CD4-positive, alpha-beta T cell (primary cell): ENCODE data around the gene MAP4. TPM values are rescaled to one million over a fixed set of nuclear protein-coding genes. Genes with fewer than 3 reads are reported as not detected.
"Not testable (repeated sequence)": the region's sequence is repeated elsewhere in the genome, so short reads cannot be mapped to it uniquely, and the experiment has no call there.

Experiments
- ATAC-seq: fragments of 200-7000 bp; cut with Tn5 transposase; one replicate; pipeline ENCODE4 v1.10.0; 2022; ENCODE audit warnings: mild to moderate bottlenecking; ENCODE audit not compliant: poor library complexity
- CTCF ChIA-PET: fragments of 350-600 bp; sonication (Branson Sonifier 250); formaldehyde crosslinking; loops from one replicate; lab custom pipeline; 2021; ENCODE audit warnings: antibody characterized with exemption, inconsistent platforms; lab: Charles Lee
- POLR2A ChIA-PET: fragments of 350-600 bp; sonication (Branson Sonifier 250); formaldehyde crosslinking; loops from one replicate; lab custom pipeline; 2021; ENCODE audit warnings: antibody characterized with exemption, inconsistent platforms; lab: Charles Lee
- DNase-seq, 14 experiments: peaks; one replicate each; pipeline ENCODE4 v3.0.0-alpha.2; 2013 to 2020; ENCODE audit warnings: mixed read lengths in 2 of 14
- H3K27ac ChIP-seq, 2 donors: one replicate each; pipeline versions ENCODE4 v1.5.1 to v1.7.0; 2013; ENCODE audit warnings: low read length in 2 of 2, low read depth in 1 of 2, mild to moderate bottlenecking in 1 of 2
- H3K27me3 ChIP-seq, 2 experiments: 1 replicate in 1 of 2; 2 replicates in 1 of 2; pipeline versions ENCODE4 v1.6.1 to v1.7.0; 2013; ENCODE audit warnings: low read length in 2 of 2, control low read depth in 1 of 2, mild to moderate bottlenecking in 1 of 2, moderate library complexity in 1 of 2; ENCODE audit not compliant: insufficient read depth in 2 of 2, control insufficient read depth in 1 of 2
- H3K36me3 ChIP-seq: one replicate; pipeline ENCODE4 v1.6.1; 2013; ENCODE audit warnings: low read length, control low read depth; ENCODE audit not compliant: insufficient read depth
- H3K4me1 ChIP-seq: one replicate; pipeline ENCODE4 v1.6.1; 2013; ENCODE audit warnings: low read length, control low read depth; ENCODE audit not compliant: insufficient read depth
- H3K4me3 ChIP-seq: one replicate; pipeline ENCODE4 v1.5.1; 2013; ENCODE audit warnings: mild to moderate bottlenecking, low read length, moderate library complexity
- H3K9me3 ChIP-seq, 2 experiments: 1 replicate in 1 of 2; 2 replicates in 1 of 2; pipeline versions ENCODE4 v1.6.1 to v1.7.0; 2013; ENCODE audit warnings: low read length in 2 of 2, mild to moderate bottlenecking in 2 of 2, control low read depth in 1 of 2, moderate library complexity in 1 of 2; ENCODE audit not compliant: control insufficient read depth in 1 of 2, insufficient read depth in 1 of 2
- H3K27ac Mint-ChIP-seq: one replicate; pipeline ENCODE4 v1.8.0; 2020; ENCODE audit warnings: mixed read lengths
- H3K27me3 Mint-ChIP-seq: one replicate; pipeline ENCODE4 v1.8.0; 2021; ENCODE audit warnings: mixed read lengths
- H3K36me3 Mint-ChIP-seq: one replicate; pipeline ENCODE4 v1.8.0; 2021; ENCODE audit warnings: low read depth, mixed read lengths
- H3K4me1 Mint-ChIP-seq: one replicate; pipeline ENCODE4 v1.8.0; 2021; ENCODE audit warnings: low read depth, mixed read lengths
- H3K4me3 Mint-ChIP-seq: one replicate; pipeline ENCODE4 v1.8.0; 2020; ENCODE audit warnings: mild to moderate bottlenecking, mixed read lengths
- H3K9me3 Mint-ChIP-seq: one replicate; pipeline ENCODE4 v1.8.0; 2020; ENCODE audit warnings: mixed read lengths
- intact Hi-C, 2 experiments: fragments of 100-400 bp; cut with DNase I in 1 of 2; cut with micrococcal nuclease in 1 of 2; formaldehyde crosslinking; loops; one replicate each; pipeline versions ENCODE4 v1.15.1 to v1.9.0; 2023 to 2025; cut with DNase I, micrococcal nuclease
- total RNA-seq, 174 experiments: library from RNA in 2 of 174; stranded (reverse) in 2 of 174; gene quantifications; one replicate each; pipeline ENCODE4 v1.2.3 and lab custom pipeline; 2021 to 2026
- TF ChIP-seq, protein P1 (sequence below): fragments of 200-600 bp; IDR thresholded peaks from one replicate; pipeline ENCODE4 v1.8.0; 2022; ENCODE audit warnings: antibody characterized with exemption, mild to moderate bottlenecking

Gene MAP4
- total RNA-seq, 2 experiments from 2014 or later, result 42.2 to 42.6 TPM

DNA sequence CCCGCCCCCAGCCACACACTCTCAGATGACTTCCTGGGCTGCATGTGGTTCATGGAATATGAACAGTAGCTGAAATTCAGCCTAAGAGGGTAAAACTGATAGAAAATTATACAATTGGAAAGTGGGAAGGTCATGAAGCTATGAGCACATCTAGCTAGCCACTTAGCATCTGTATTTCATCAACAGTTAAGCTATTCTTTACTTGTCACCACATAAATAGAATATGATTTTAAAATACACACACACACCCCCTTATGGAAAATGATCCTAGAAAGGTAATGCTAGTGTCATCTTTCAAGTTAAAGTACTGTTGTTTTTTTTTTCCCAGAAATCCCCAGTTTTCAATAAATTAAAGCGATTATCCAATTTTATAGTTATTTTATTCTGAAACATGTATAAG, 3.6 kb downstream of the MAP4 start:
- peaks cover 12% of the 10 kb centered on the region for H3K4me1 ChIP-seq
- Mint-ChIP-seq H3K4me3 (no peak overlapping the region), H3K36me3 (no peaks in the 10 kb centered on the region), H3K9me3 (no peaks in the 10 kb centered on the region), H3K27me3 (no peaks in the 10 kb centered on the region), H3K27ac (no peak overlapping the region), H3K4me1 (peaks cover 47% of the 10 kb centered on the region)
- DNase-seq, result no peak
- ChIA-PET POLR2A (no interaction called here), CTCF (interaction anchor here (1.0 to 4.3 kb wide), 2 partner anchors 9 to 23 kb away, joined by 4 to 13 read pairs; no protein-coding TSS in a partner anchor)
- H3K27ac ChIP-seq, result no peak overlapping the region
- H3K36me3 ChIP-seq, result peaks cover 3% of the 10 kb centered on the region
- H3K4me3 ChIP-seq, result no peak overlapping the region
- H3K27me3 ChIP-seq, result no peaks in the 10 kb centered on the region
- TF ChIP-seq, protein P1, sequence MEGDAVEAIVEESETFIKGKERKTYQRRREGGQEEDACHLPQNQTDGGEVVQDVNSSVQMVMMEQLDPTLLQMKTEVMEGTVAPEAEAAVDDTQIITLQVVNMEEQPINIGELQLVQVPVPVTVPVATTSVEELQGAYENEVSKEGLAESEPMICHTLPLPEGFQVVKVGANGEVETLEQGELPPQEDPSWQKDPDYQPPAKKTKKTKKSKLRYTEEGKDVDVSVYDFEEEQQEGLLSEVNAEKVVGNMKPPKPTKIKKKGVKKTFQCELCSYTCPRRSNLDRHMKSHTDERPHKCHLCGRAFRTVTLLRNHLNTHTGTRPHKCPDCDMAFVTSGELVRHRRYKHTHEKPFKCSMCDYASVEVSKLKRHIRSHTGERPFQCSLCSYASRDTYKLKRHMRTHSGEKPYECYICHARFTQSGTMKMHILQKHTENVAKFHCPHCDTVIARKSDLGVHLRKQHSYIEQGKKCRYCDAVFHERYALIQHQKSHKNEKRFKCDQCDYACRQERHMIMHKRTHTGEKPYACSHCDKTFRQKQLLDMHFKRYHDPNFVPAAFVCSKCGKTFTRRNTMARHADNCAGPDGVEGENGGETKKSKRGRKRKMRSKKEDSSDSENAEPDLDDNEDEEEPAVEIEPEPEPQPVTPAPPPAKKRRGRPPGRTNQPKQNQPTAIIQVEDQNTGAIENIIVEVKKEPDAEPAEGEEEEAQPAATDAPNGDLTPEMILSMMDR, result no peak
- no peaks in the 10 kb centered on the region for H3K9me3 ChIP-seq
- intact Hi-C loops, result no loop called here
- no peak for ATAC-seq

DNA sequence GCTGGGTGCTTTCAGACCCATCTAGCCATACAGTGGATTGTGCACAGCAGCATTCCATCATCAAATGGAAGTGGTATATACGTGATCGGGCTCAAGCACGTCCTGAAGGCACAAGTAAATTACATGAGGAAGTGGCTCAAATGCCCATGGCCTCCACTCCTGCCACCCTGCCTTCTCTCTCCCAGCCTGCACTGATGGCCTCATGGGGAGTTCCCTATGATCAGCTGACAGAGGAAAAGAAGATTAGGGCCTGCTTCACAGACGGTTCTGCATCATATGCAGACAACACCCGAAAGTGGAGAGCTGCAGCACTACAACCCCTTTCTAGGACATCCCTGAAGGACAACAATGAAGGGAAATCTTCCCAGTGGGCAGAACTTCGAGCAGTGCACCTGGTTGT, 8.2 kb downstream of the MAP4 start:
- H3K4me3 ChIP-seq, H3K27ac ChIP-seq, H3K36me3 ChIP-seq, intact Hi-C loops, H3K9me3 ChIP-seq, H3K4me3 Mint-ChIP-seq, H3K4me1 ChIP-seq, DNase-seq, H3K36me3 Mint-ChIP-seq, H3K27ac Mint-ChIP-seq, H3K4me1 Mint-ChIP-seq, CTCF ChIA-PET, ATAC-seq, POLR2A ChIA-PET, H3K27me3 ChIP-seq, H3K9me3 Mint-ChIP-seq, H3K27me3 Mint-ChIP-seq: not testable (repeated sequence)

DNA sequence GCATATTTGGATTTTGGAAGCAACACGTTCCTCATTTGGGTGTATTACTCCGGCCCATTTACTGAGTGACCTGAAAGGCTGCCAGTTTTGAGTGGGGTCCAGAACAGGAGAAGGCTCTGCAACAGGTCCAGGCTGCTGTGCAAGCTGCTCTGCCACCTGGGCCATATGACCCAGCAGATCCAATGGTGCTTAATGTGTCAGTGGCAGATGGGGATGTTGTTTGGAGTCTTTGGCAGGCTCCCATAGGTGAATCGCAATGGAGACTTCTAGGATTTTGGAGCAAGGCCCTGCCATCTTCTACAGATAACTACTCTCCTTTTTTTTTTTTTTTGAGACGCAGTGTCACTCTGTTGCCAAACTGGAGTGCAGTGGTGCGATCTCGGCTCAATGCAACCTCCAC, 8.9 kb downstream of the MAP4 start:
- H3K4me1 Mint-ChIP-seq, H3K4me3 ChIP-seq, H3K4me3 Mint-ChIP-seq, ATAC-seq, intact Hi-C loops, H3K9me3 ChIP-seq, CTCF ChIA-PET, H3K4me1 ChIP-seq, POLR2A ChIA-PET, H3K27ac ChIP-seq, DNase-seq, H3K36me3 ChIP-seq, H3K36me3 Mint-ChIP-seq, H3K27me3 ChIP-seq, H3K27ac Mint-ChIP-seq, H3K27me3 Mint-ChIP-seq, H3K9me3 Mint-ChIP-seq: not testable (repeated sequence)

DNA sequence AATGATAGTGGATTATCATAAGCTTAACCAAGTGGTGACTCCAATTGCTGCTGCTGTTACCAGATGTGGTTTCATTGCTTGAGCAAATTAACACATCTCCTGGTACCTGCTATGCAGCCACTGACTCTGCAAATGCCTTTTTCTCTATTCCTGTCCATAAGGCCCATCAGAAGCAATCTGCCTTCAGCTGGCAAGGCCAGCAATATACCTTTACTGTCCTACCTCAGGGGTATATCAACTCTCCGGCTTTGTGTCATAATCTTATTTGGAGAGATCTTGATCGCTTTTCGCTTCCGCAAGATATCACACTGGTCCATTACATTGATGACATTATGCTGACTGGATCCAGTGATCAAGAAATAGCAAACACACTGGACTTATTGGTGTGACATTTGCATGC, 9.4 kb downstream of the MAP4 start:
- H3K4me3 ChIP-seq, H3K27me3 Mint-ChIP-seq, intact Hi-C loops, H3K27ac ChIP-seq, CTCF ChIA-PET, H3K4me3 Mint-ChIP-seq, H3K27me3 ChIP-seq, H3K27ac Mint-ChIP-seq, H3K9me3 ChIP-seq, H3K36me3 Mint-ChIP-seq, H3K4me1 ChIP-seq, ATAC-seq, H3K36me3 ChIP-seq, H3K9me3 Mint-ChIP-seq, POLR2A ChIA-PET, H3K4me1 Mint-ChIP-seq, DNase-seq: not testable (repeated sequence)
